HepG2 (cell line): ENCODE data around the gene RFFL. TPM values are rescaled to one million over a fixed set of nuclear protein-coding genes. Genes with fewer than 3 reads are reported as not detected.
A peak's percentile ranks its signal among the peaks of the same experiment; 100 is the strongest.

ENCODE experiments used
- CREB1 ChIP-seq, 2 experiments: fragments of 450-650 bp in 1 of 2; IDR thresholded peaks; 2 replicates each; pipeline ENCODE4 v1.6.1; 2016 to 2017; ENCODE audit warnings: control low read depth in 1 of 2, mild to moderate bottlenecking in 1 of 2, missing compliant biosample characterization in 1 of 2, missing genetic modification characterization in 1 of 2
- ELF1 ChIP-seq: sonication (generic); formaldehyde crosslinking; IDR thresholded peaks from 2 replicates; pipeline ENCODE4 v1.4.0; 2020; ENCODE audit warnings: missing genetic modification reagents
- ETV5 ChIP-seq: IDR thresholded peaks from 2 replicates; pipeline ENCODE4 v1.6.1; 2018; ENCODE audit warnings: missing biosample characterization, missing genetic modification reagents, inconsistent platforms, borderline replicate concordance
- GZF1 ChIP-seq: sonication (generic); formaldehyde crosslinking; IDR thresholded peaks from 2 replicates; pipeline ENCODE4 v1.5.1; 2020; ENCODE audit warnings: mild to moderate bottlenecking, missing genetic modification reagents
- HNF1A ChIP-seq, 2 experiments: sonication (generic) in 1 of 2; formaldehyde crosslinking in 1 of 2; IDR thresholded peaks; 2 replicates each; pipeline versions ENCODE4 v1.4.0 to v1.6.1; 2016 to 2020; ENCODE audit warnings: borderline replicate concordance in 1 of 2, low read depth in 1 of 2, mild to moderate bottlenecking in 1 of 2, missing genetic modification reagents in 1 of 2
- HNRNPUL1 ChIP-seq: fragments of 200-400 bp; formaldehyde crosslinking; IDR thresholded peaks from 2 replicates; pipeline ENCODE4 v1.6.1; 2017; ENCODE audit warnings: low read depth, mild to moderate bottlenecking, low read length, moderate library complexity
- KDM5B ChIP-seq: sonication (generic); formaldehyde crosslinking; IDR thresholded peaks from 2 replicates; pipeline ENCODE4 v1.4.0; 2020; ENCODE audit warnings: missing genetic modification reagents, mild to moderate bottlenecking, borderline replicate concordance
- NR0B2 ChIP-seq: sonication (generic); formaldehyde crosslinking; IDR thresholded peaks from 2 replicates; pipeline ENCODE4 v1.4.0; 2020; ENCODE audit warnings: mild to moderate bottlenecking, missing genetic modification reagents
- RAD21 ChIP-seq: fragments of 450-650 bp; formaldehyde crosslinking; IDR thresholded peaks from 2 replicates; pipeline ENCODE4 v1.5.0; 2020; ENCODE audit warnings: mild to moderate bottlenecking
- SRY ChIP-seq: sonication (generic); formaldehyde crosslinking; IDR thresholded peaks from 2 replicates; pipeline ENCODE4 v1.8.0; 2022; ENCODE audit warnings: mild to moderate bottlenecking, missing genetic modification reagents
- TFE3 ChIP-seq: IDR thresholded peaks from 2 replicates; pipeline ENCODE4 v1.6.1; 2016
- ZBTB3 ChIP-seq: sonication (generic); formaldehyde crosslinking; IDR thresholded peaks from 2 replicates; pipeline ENCODE4 v1.4.0; 2020; ENCODE audit warnings: low read depth, mild to moderate bottlenecking, moderate library complexity, missing genetic modification reagents, borderline replicate concordance
- ZBTB34 ChIP-seq: sonication (generic); formaldehyde crosslinking; IDR thresholded peaks from 2 replicates; pipeline ENCODE4 v1.8.0; 2022; ENCODE audit warnings: mild to moderate bottlenecking, missing genetic modification reagents
- ZMAT3 ChIP-seq: sonication (generic); formaldehyde crosslinking; conservative IDR thresholded peaks from 2 replicates; pipeline ENCODE4 v1.7.0; 2021; ENCODE audit warnings: missing genetic modification reagents
- ZNF20 ChIP-seq: sonication (generic); formaldehyde crosslinking; IDR thresholded peaks from 2 replicates; pipeline ENCODE4 v1.4.0; 2020; ENCODE audit warnings: mild to moderate bottlenecking, moderate library complexity, missing genetic modification reagents
- ZNF253 ChIP-seq: sonication (generic); formaldehyde crosslinking; IDR thresholded peaks from 2 replicates; pipeline ENCODE4 v1.8.0; 2022; ENCODE audit warnings: mild to moderate bottlenecking, missing genetic modification reagents, borderline replicate concordance
- ZNF343 ChIP-seq: sonication (generic); formaldehyde crosslinking; IDR thresholded peaks from 2 replicates; pipeline ENCODE4 v1.4.0; 2020; ENCODE audit warnings: mild to moderate bottlenecking, missing genetic modification reagents
- ZSCAN25 ChIP-seq: sonication (generic); formaldehyde crosslinking; IDR thresholded peaks from 2 replicates; pipeline ENCODE4 v1.8.0; 2022; ENCODE audit warnings: mild to moderate bottlenecking, missing genetic modification reagents
- polyA plus RNA-seq, 8 experiments: library from polyadenylated mRNA; depleted of rRNA in 3 of 8; stranded (reverse) in 7 of 8; unstranded in 1 of 8; fragments of >200 nt; fragmentation: Illumina TruSeq in 4 of 8; extraction: Trizol in 4 of 8; gene quantifications; 2 replicates each; pipeline versions ENCODE4 v1.2.1 to v1.2.3, GENCODE V29; 2011 to 2016; ENCODE audit warnings: low read depth in 4 of 8, missing spikeins in 1 of 8, mixed read lengths in 1 of 8; ENCODE audit not compliant: insufficient read depth in 1 of 8
- total RNA-seq, 5 experiments: library from RNA; depleted of rRNA; stranded (reverse); fragments of >200 nt; fragmentation: Illumina TruSeq; extraction: Trizol; gene quantifications; 2 replicates each; pipeline ENCODE4 v1.2.3, GENCODE V29; 2016; ENCODE audit warnings: low read depth in 1 of 5

Gene RFFL
- total and polyA plus RNA-seq, 2 of the 13 experiments (the other 11 are each of a cell fraction or from before 2014, with no cell fraction given), result 24.3 to 48.6 TPM

GRCh38 chr17:35088881-35089585, 25.5 kb upstream of the RFFL start (continued):
- TF ChIP-seq CREB1 (IDR thresholded peaks at IDR 0.05) (no peak), CREB1 (CRISPR knock-in tag; IDR thresholded peaks at IDR 0.05) (no peak), ZMAT3 (CRISPR knock-in tag) (peak; percentile 14; the same call in 1 of the 2 replicates), NR0B2 (CRISPR knock-in tag) (0 out of 2 replicates have a peak, but pooled peaks have one; percentile 15), ZNF343 (CRISPR knock-in tag) (no peak), TFE3 (CRISPR knock-in tag) (no peak), SRY (CRISPR knock-in tag) (0 out of 2 replicates have a peak, but pooled peaks have one; percentile 37), ZBTB34 (no peak), RAD21 (CRISPR knock-in tag) (peak; percentile 93), ETV5 (CRISPR knock-in tag) (no peak), HNRNPUL1 (no peak), ZSCAN25 (CRISPR knock-in tag) (no peak), GZF1 (CRISPR knock-in tag) (no peak), HNF1A (IDR thresholded peaks at IDR 0.05; ENCODE audit: low read depth) (no peak), HNF1A (CRISPR knock-in tag; IDR thresholded peaks at IDR 0.05; ENCODE audit: borderline replicate concordance) (no peak), ZNF253 (no peak), ELF1 (no peak), KDM5B (CRISPR knock-in tag) (peak; percentile 51; the same call in 1 of the 2 replicates), ZBTB3 (CRISPR knock-in tag) (no peak), ZNF20 (CRISPR knock-in tag) (no peak)
